ENCODE data around the gene RXFP2.

The RXFP2 gene

GRCh38 chr13:31827707-31828106 is 88.4 kb downstream of the RXFP2 start:
- TF ChIP-seq CTCF (IDR thresholded peaks at IDR 0.05; ENCODE audit: low read depth, low read length), result no peak
- DNase-seq (ENCODE audit: low read depth in 2 of 2), result peak in 1 of 2 donors; percentile 9
- no peak overlapping the region for H3K4me3 ChIP-seq (replicated peaks in 1 of 2; ENCODE audit: low read depth in 2 of 2, low read length in 2 of 2)

- peak; percentile 29 to 74 for DNase-seq (ENCODE audit: low read depth in 2 of 2)
- no peak for TF ChIP-seq CTCF (IDR thresholded peaks at IDR 0.05; ENCODE audit: low read depth, low read length)
- no peak overlapping the region for H3K4me3 ChIP-seq (replicated peaks in 1 of 2; ENCODE audit: low read depth in 2 of 2, low read length in 2 of 2)
These were observed 96.6 kb downstream of the RXFP2 start for GRCh38 chr13:31835932-31836331.

- H3K4me3 ChIP-seq (replicated peaks in 1 of 2; ENCODE audit: low read depth in 2 of 2, low read length in 2 of 2), result no peak overlapping the region
- TF ChIP-seq CTCF (IDR thresholded peaks at IDR 0.05; ENCODE audit: low read depth, low read length), result no peak
- no peak for DNase-seq (ENCODE audit: low read depth in 2 of 2)
These were observed 103.7 kb downstream of the RXFP2 start for GRCh38 chr13:31843044-31843443.

- peak; percentile 74 to 88 for DNase-seq (ENCODE audit: low read depth in 2 of 2)
- H3K4me3 ChIP-seq (replicated peaks in 1 of 2; ENCODE audit: low read depth in 2 of 2, low read length in 2 of 2), result peak overlapping the region; percentile 62 to 71
- no peak for TF ChIP-seq CTCF (IDR thresholded peaks at IDR 0.05; ENCODE audit: low read depth, low read length)
These were observed 107.0 kb downstream of the RXFP2 start for GRCh38 chr13:31846182-31846938.

GRCh38 chr13:31846961-31847752 is 107.8 kb downstream of the RXFP2 start:
- peak overlapping the region; percentile 62 to 71 for H3K4me3 ChIP-seq (replicated peaks in 1 of 2; ENCODE audit: low read depth in 2 of 2, low read length in 2 of 2)
- TF ChIP-seq CTCF (IDR thresholded peaks at IDR 0.05; ENCODE audit: low read depth, low read length), result no peak
- peak in 1 of 2 donors; percentile 12 for DNase-seq (ENCODE audit: low read depth in 2 of 2)

GRCh38 chr13:31848621-31849020 is 109.3 kb downstream of the RXFP2 start:
- no peak for TF ChIP-seq CTCF (IDR thresholded peaks at IDR 0.05; ENCODE audit: low read depth, low read length)
- no peak for DNase-seq (ENCODE audit: low read depth in 2 of 2)
- H3K4me3 ChIP-seq (replicated peaks in 1 of 2; ENCODE audit: low read depth in 2 of 2, low read length in 2 of 2), result no peak overlapping the region
